Posterior vena cava (tissue), 2 donors: ENCODE measurements around the gene OPRL1. TPM values are rescaled to one million over a fixed set of nuclear protein-coding genes. Genes with fewer than 3 reads are reported as not detected.

Experiments
- DNase-seq: peaks from one replicate; pipeline ENCODE4 v3.0.0-alpha.2; 2020; ENCODE audit warnings: low spot score
- intact Hi-C, 2 donors: fragments of 100-400 bp; cut with DNase I; formaldehyde crosslinking; loops; one replicate each; pipeline versions ENCODE4 v1.14.1 to v1.14.2; 2022 to 2023
- total RNA-seq, 2 donors: library from RNA; stranded (reverse); fragmentation: NEBNext Ultra II Directional; extraction: Animal tissue kit (Norgen Biotek cat#: 25700); gene quantifications; one replicate each; pipeline ENCODE4 v1.2.1, GENCODE V29; 2021
- donor health status: DM: yes; HTN: yes; CAD: no.
- donor health status: DM: yes; HTN: yes; CAD: no.

The OPRL1 gene
- total RNA-seq, 2 donors from 2014 or later, result 0.76 to 1.4 TPM

DNA sequence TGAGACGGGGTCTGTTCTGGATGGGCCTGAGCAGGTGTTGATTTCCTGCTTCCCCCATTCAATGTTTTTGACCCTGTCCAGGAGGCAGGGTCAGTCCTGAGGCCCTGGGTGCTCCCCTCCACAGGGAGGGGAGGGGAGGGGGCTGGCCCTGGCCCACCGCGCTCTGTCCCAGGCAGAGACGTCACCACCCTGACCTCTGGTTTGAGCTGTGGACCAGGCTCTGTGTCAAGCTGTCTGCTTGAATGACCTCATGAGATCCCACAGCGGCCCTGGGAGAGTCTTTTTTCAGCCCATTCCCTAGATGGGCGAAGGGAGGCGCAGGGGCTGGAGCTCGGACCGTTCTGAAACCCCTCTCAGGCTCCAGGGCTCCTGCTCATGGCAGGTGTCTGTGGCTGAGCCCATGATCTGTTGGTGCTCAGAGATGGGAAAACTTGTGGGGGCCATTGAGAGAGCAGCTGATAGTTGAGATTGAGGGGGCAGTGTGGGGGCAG is 13.2 kb downstream of the OPRL1 start:
- no peak for DNase-seq
- intact Hi-C loops, result no loop called here

DNA sequence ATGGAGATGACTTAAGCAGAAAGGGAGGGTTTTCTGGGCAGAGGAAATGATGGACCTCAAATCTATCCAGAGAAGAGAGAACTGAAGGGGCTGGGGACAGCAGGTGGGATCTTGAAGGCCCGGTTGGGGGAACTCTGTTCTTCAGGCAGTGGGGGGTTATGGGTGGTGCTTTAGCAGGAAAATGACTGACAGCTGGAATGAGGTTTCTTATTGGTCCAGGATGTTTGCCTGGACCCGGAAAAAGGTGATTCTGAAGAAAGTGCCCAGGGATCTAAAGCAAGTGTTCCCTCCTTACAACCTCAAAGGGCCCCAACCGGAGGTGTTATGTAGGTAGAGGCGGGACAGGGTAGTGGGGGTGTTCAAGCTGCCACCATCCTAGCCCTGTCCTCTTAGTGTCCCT is 15.6 kb downstream of the OPRL1 start:
- no peak for DNase-seq
- intact Hi-C loops, result no loop called here

DNA sequence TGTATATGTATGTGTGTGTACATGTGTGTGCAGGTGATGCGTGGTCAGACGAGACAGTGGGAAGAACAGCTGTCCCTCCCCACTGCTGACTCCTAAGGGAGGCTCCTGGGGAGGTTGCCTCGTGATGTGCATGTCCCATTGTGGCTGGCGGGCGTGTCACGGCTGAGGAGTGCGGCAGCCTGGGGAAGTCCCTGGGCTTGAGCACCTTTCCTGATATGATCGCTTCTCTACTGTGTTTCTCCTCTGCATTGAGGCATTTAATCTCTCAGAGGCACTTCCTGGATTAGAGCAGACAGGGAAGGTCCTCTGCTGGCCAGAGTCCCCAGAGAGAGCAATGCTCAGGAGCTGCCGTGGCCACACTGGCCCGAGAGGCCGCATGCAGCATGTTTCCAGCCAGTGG is 16.0 kb downstream of the OPRL1 start:
- no peak for DNase-seq
- intact Hi-C loops, result no loop called here

DNA sequence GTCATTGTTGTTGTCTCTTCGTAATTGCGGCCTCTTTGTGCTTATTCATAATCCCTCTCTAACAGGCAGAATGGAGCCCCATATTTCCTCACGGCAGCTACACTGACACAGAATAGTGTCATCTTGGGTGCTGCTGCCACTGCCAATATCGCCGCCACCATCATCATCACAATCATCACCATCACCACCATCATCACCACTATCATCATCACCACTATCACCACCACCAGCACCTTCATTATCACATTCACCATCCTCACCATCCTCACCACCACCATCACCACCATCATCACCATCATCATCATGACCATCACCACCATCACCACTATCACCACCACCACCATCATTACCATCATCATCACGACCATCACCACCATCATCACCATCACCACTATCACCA is 16.7 kb downstream of the OPRL1 start:
- intact Hi-C loops, result no loop called here
- no peak for DNase-seq

DNA sequence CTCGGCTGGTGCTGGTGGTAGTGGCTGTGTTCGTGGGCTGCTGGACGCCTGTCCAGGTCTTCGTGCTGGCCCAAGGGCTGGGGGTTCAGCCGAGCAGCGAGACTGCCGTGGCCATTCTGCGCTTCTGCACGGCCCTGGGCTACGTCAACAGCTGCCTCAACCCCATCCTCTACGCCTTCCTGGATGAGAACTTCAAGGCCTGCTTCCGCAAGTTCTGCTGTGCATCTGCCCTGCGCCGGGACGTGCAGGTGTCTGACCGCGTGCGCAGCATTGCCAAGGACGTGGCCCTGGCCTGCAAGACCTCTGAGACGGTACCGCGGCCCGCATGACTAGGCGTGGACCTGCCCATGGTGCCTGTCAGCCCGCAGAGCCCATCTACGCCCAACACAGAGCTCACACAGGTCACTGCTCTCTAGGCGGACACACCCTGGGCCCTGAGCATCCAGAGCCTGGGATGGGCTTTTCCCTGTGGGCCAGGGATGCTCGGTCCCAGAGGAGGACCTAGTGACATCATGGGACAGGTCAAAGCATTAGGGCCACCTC is 18.7 kb downstream of the OPRL1 start:
- DNase-seq, result no peak
- intact Hi-C loops, result no loop called here

DNA sequence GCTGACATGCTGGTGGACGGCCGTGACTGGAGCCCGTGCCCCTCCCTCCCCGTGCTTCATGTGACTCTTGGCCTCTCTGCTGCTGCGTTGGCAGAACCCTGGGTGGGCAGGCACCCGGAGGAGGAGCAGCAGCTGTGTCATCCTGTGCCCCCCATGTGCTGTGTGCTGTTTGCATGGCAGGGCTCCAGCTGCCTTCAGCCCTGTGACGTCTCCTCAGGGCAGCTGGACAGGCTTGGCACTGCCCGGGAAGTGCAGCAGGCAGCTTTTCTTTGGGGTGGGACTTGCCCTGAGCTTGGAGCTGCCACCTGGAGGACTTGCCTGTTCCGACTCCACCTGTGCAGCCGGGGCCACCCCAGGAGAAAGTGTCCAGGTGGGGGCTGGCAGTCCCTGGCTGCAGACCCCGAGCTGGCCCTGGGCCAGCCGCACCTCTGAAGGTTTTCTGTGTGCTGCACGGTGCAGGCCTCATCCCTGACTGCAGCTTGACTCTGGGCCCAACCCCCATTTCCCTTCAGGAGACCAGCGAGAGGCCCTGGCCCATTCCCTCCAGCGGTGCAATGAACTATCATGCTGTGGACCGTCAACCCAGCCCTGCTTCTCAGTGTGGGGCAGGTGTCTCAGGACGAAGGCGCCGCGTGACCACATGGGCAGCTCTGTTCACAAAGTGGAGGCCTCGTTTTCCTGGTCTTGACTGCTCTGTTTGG is 19.4 kb downstream of the OPRL1 start:
- intact Hi-C loops, result no loop called here
- DNase-seq, result no peak

DNA sequence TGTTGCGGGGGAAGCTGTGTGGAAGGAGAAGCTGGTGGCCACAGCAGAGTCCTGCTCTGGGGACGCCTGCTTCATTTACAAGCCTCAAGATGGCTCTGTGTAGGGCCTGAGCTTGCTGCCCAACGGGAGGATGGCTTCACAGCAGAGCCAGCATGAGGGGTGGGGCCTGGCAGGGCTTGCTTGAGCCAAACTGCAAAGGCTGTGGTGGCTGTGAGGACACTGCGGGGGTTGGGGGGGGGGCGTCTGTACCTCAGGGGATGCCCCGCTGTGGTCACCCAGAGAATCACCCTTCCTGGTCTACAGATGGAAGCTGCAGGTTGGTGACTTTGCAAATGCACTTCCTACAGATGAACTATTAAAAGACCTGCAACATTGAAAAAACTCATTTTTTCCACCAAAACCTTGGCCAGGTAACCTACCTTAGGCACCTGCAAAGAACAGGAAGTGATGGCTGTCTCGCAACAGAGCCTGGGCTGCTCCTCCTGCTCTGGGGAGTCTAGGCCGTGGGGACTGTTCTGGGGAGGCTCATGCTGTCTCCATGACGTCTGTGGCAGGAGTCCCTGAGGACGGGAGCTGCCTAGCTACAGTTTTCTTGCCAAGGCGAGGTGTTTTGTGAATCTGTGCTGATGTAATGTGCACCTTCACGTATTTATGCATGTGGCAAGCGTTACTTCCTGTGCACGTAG is 20.1 kb downstream of the OPRL1 start:
- DNase-seq, result no peak
- intact Hi-C loops, result no loop called here

DNA sequence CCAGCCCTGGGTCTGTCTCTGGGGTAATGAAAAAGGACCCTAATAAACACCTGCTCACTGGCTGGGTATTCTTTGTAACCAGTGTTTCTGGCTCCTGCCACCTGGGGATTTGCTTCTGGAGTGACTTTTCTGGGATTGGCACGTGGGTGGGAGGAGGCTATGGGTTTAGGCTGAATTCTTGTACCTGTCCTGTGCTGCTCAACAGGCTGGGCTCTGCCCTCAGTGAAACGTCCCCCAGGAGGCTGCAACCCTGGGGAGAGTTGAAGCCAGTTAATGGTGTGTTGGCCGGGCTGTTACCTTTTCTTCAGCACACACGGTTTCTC is 20.6 kb downstream of the OPRL1 start:
- intact Hi-C loops, result no loop called here
- DNase-seq, result no peak

DNA sequence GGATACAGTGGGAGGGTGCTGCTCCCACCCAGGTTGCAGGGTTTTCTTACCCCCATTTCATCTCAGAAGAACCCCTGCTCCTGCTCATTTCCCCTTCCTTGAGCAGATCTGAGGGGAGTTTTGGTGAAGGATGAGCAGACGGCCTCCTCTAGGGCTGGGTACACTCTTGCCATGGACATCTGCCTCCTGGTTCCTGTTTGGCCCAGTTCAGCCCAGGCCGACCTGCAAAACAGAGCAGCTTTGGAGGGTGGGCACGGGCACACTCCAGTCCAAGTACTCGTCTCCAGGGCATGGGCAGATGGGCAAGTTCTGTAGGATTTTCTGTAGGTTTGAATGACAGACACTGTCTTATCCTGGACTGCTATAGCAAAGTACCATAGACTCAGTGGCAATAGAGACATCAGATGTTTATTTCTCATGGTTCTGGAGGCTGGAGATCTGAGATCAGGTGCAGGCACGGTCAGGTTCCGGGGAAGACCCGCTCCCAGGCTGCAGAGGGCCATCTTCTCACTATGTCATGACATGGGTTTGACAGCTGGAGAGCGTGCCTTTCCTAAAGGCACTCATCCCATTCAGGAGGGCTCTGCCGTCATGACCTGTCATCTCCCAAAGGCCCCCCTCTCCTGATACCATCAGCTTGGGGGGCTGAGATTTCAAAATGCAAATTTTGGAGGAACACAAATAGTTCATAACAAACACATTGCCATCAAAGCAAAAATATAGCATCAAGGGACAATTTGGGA is 21.2 kb downstream of the OPRL1 start:
- intact Hi-C loops, result no loop called here

DNA sequence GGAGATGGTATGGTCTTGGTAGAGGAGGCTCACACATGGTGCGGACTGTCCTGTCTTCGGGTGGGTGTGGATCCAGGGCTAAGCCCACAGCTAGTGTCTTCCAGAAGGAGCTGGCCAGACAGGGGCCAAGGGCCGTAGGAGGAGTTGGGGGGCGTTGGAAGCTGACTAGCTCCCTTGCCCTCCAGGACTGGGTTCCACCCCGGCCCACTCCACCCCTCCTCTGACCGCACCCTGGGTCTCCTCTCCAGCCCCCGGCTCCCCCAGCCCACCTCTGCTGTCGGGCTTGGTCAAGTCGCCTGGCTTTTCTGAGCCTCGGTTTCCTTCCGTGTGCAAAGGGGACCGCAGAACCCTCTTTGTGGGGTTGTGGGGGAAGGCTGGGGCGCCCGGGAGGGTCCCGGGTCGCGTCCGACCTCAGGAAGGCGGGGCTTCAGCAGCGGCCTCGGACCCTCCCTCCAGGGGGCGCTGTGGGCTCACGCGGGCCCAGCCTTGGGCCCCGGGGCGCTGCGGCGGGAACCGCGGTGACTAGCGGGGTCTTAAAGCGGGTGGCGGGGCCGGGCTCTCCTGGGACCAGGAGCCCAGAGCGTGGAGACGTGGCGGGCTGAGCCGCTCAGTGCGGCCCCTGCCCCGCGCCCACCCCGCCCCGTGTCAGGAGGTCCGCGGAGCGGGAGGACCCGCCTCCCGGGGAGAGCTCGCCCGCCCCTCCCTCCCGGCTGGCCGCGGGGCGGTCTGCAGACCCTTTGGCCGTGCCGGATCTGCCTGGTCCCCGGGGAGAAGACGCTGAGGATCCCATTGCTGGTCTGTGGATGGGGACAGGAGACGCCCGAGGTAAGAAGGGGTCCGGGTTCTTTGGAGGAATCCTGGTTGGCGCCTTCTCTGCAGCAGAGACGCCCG is 22.1 kb downstream of the OPRL1 start:
- peak; percentile 81 for DNase-seq
- intact Hi-C loops, result no loop called here

More for the DNA sequence above, 21.2 kb downstream of the OPRL1 start:
- DNase-seq, result no peak

DNA sequence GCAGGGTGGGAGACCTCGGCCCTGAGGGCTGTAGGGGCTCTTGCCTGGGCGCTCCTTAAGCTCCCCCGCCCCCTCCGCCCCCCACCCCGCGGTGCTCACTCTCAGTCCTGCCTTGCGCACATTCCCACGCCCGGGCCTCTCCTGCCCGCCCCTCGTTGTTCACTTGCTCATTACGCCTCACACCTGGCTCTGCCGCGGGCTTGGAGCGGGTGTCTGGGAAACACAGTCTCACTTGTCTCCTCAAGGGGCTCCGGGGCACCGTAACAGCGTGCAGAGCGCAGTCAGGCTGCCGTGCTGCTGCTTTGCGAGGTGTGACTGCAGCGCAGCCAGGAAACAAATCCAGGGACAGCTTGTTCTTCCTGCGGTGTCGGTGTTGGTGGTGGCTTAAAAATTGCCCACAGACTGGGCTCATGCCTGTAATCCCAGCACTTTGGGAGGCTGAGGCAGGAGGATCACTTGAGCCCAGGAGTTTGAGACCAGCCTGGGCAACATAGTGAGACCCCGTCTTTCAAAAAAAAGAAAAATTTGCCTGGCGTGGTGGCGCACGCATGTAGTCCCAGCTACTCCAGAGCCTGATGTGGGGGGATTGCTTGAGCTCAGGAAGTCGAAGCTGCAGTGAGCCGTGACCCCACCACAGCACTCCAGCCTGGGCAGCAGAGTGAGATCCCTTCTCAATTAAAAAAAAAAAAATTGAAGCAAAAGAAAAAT is 22.9 kb downstream of the OPRL1 start:
- intact Hi-C loops, result no loop called here
- peak; percentile 58 for DNase-seq

DNA sequence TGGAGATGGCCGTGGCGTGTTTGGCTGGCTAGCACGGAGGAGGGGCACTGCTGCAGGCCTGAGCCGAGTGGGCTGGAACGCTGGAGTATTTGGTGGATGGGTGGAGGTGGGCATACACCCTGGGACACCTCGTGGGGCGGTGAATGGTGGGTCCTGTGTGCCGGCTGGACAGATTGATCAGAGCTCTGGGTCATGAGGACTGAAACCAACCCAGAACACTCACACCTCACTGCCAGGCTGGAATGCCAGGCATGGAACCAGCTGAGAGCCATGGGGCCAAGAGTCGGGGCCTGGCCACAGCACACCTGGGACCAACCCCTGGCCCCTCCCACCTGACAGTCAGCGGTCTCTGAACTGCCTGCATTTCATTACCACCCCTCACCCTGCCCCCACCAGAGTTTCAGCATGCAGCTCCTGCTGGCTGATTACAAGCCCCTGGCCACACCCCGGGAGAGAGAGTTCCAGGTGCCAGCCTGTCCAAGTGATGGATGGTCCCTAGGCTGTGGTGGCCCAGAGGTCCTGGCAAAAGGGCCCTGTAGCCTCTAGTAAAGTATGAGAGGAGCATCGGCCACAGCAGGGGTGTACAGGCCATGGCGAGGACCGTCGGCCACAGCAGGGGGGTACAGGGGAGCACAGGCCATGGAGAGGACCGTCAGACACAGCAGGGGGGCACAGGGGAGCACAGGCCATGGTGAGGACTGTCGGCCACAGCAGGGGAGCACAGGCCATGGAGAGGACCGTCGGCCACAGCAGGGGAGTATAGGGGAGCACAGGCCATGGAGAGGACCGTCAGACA is 24.2 kb downstream of the OPRL1 start:
- intact Hi-C loops, result no loop called here
- DNase-seq, result peak; percentile 68

DNA sequence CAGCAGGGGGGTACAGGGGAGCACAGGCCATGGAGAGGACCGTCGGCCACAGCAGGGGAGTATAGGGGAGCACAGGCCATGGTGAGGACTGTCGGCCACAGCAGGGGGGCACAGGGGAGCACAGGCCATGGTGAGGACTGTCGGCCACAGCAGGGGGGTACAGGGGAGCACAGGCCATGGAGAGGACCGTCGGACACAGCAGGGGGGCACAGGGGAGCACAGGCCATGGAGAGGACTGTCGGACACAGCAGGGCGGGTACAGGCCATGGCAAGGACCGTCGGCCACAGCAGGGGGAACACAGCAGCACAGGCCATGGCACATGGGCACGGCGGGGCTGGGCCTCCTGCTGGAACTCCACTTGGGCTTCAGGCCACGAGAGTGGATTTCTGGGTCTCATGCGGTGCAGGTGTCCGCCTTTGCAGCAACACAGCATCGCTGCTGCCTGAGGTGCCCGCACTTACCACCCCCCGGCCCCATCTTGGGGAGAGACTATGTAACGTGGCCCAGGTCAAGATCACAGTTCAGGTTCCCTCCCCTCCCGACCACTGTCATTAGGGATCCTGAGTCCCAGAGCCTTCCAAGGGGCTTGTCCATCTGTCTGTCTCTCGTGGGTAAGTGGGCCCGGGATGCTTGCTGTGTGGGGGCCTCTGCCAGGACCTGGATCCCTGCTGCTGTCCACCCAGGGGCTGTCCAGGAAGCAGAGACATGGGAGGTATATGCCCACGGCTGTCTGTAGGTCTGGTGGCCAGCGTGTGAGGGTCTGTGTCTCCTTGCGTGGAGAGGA is 25.0 kb downstream of the OPRL1 start:
- peak; percentile 59 for DNase-seq

DNA sequence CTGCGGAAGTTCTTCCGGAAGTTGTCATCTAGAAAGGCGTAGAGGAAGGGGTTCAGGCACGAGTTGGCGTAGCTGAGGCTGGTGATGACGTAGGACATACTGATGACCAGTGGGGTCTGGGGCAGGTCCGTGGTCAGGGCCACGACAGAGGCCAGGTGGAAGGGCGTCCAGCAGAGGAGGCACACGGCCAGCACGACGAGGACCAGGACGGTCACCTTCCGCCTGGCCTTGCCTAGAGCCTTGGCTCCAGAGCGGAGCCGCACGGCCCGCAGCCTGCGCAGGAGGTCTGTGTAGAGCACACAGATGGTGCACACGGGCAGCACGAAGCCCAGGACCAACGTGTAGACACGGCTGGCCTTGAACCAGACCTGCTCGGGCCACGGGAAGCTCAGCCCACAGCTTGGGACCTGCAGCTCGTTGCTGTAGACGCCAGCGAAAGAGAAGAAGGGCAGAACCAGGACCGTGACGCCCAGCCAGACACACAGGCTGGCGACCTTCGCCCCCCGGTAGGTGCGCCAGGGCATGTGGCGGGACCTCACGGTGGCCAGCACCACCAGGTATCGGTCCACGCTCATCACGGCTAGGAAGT is 26.1 kb downstream of the OPRL1 start:
- peak; percentile 49 for DNase-seq

More for the DNA sequence above, 25.0 kb downstream of the OPRL1 start:
- intact Hi-C loops, result no loop called here

DNA sequence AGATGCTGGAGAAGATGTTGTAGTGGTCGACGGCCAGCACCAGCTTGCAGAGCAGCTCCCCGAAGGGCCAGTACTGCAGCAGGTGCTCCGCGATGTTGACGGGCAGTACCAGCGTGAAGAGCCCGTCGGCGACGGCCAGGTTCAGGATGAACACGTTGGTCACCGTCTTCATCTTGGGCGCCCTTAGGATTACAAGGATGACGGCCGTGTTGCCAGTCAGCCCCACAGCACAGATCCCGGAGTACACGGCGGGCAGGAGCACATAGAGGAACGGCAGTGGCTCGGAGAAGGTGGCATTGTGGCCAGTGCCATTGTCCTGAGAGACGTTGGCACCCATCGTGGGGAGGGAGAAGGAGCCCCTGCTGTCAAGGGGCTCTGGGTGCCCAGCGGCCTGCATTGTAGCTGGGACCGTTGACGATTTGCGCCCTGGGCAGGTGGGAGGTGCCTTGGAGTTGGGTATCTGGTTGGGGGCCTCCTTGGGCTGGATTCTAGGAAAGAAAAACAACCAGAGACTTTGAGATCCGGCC is 26.6 kb downstream of the OPRL1 start:
- intact Hi-C loops, result no loop called here
- peak; percentile 73 for DNase-seq

More for the DNA sequence above, 26.1 kb downstream of the OPRL1 start:
- intact Hi-C loops, result no loop called here

DNA sequence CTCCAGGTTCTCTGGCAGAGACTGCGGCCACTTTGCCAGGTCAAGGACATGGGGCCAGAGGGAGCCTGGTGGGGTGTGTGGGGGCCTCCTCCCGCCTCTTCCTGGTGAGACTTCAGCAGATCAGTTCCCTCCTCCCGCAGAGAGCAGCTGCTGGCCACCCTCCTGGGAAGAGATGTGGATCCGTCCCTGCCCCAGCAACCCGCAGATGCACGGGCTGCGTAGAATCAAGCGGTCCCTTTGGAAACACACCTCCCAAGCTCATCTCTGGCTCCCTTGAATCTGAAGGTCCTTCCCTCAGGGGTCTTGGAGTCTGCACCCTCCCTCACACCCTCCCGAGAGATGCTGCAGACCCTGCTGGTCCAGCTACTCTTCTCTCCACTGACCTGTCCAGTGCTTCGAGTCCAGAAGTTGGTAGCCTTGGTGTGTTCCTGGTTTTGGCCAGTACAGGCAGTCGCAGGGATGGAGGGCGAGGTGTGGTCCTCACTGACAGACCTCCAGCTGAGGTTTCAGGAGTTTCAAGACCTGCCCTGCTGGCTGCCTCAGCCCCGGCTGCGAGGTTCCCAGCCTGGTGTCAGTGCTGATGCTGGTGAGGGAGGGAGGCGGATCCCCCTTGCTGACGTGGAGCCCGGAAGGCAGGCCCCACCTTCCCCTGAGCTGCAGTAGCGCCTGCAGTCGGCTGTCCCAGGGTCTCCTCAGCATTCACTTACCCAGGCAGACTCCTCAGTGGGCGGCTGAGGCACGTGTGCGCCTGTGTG is 27.3 kb downstream of the OPRL1 start, which contains the start of gene NPBWR2:
Gene NPBWR2 (minus strand): TSS at position 585 of the 755 bp plus-strand sequence. CDS start 734 bp downstream, outside the sequence.
- DNase-seq, result peak; percentile 58
- intact Hi-C loops, result no loop called here
